Measurements from ENCODE around the gene PARD3.

DNA sequence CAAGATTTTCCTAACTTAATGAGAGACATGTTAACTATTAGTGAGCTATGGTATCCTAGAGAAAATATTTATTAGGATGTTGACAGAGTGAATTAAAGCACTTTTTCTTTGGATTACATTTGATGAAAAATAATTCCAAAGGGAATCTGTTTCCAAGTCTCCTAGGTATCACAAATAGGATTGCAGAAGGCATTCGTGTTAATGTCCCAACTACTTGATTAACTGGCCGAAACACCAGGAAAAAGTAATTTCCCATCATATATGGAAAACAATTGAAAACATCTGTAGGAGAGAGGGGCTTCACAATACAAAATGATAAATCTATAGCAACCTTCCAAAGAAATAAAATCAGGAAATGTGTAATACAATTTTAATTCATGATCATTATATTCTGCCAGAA is 406.7 kb downstream of the PARD3 start:
- TF ChIP-seq CTCF (IDR thresholded peaks at IDR 0.05; ENCODE audit: borderline replicate concordance, extremely low read depth, low read length, poor library complexity, severe bottlenecking) (no peak), EZH2 (IDR thresholded peaks at IDR 0.05; ENCODE audit: borderline replicate concordance, low read depth, low read length, severe bottlenecking) (no peak)
